HAP-1 (cell line): Measurements from ENCODE around the gene SPATA18.

Experiments used
- DNase-seq, 2 experiments: peaks; one replicate each; pipeline ENCODE4 v3.0.0-alpha.2; 2016 to 2020; ENCODE audit warnings: low spot score in 2 of 2
- H3K27me3 ChIP-seq: fragments of 250-450 bp; sonication (Bioruptor Pico); 2 replicates; pipeline ENCODE4 v1.5.1; 2020; ENCODE audit warnings: low read depth, mild to moderate bottlenecking, moderate library complexity
- H3K36me3 ChIP-seq: fragments of 250-450 bp; sonication (Bioruptor Pico); replicated peaks from 2 replicates; pipeline ENCODE4 v1.5.1; 2020; ENCODE audit warnings: mild to moderate bottlenecking
- H3K4me1 ChIP-seq: fragments of 250-450 bp; sonication (Bioruptor Pico); 2 replicates; pipeline ENCODE4 v1.5.1; 2020; ENCODE audit warnings: mild to moderate bottlenecking
- H3K4me3 ChIP-seq: fragments of 250-450 bp; sonication (Bioruptor Pico); 2 replicates; pipeline ENCODE4 v1.5.1; 2020; ENCODE audit warnings: mild to moderate bottlenecking, moderate library complexity
- H3K9me3 ChIP-seq: fragments of 250-450 bp; sonication (Bioruptor Pico); 2 replicates; pipeline ENCODE4 v1.5.1; 2020; ENCODE audit warnings: mild to moderate bottlenecking, moderate library complexity
- in situ Hi-C: fragments of 300-500 bp; cut with MboI; formaldehyde crosslinking; loops from 3 replicates; pipeline ENCODE4 v1.14.3; 2020; ENCODE audit warnings: low sequenced_read_pairs, inconsistent platforms, mixed read lengths

SPATA18 gene

GRCh38 chr4:52035190-52035589 lies 15.9 kb upstream of the SPATA18 start:
- Histone ChIP-seq H3K27me3 (no peaks in the 10 kb centered on the region), H3K4me3 (no peak overlapping the region)
- in situ Hi-C loops = no loop called here

GRCh38 chr4:52036886-52037530 lies 14.1 kb upstream of the SPATA18 start:
- no peak for DNase-seq
- in situ Hi-C loops = no loop called here
- H3K9me3 ChIP-seq = no peaks in the 10 kb centered on the region
- H3K36me3 ChIP-seq = no peaks in the 10 kb centered on the region
- H3K4me1 ChIP-seq = peaks cover 15% of the 10 kb centered on the region
- no peaks in the 10 kb centered on the region for H3K27me3 ChIP-seq
- H3K4me3 ChIP-seq = peak overlapping the region; percentile 64

More at GRCh38 chr4:52035190-52035589, 15.9 kb upstream of the SPATA18 start:
- no peaks in the 10 kb centered on the region for H3K36me3 ChIP-seq
- no peaks in the 10 kb centered on the region for H3K9me3 ChIP-seq
- H3K4me1 ChIP-seq = peaks cover 15% of the 10 kb centered on the region
- no peak for DNase-seq

GRCh38 chr4:52037689-52038102 lies 13.4 kb upstream of the SPATA18 start:
- Histone ChIP-seq H3K4me1 (peaks cover 15% of the 10 kb centered on the region), H3K9me3 (no peaks in the 10 kb centered on the region), H3K36me3 (no peaks in the 10 kb centered on the region), H3K27me3 (no peaks in the 10 kb centered on the region), H3K4me3 (peak overlapping the region; percentile 64)
- DNase-seq = peak; percentile 21 to 46
- in situ Hi-C loops = no loop called here

- H3K4me3 ChIP-seq = peak within 1 kb of the TSS; percentile 64
- no peaks in the 10 kb centered on the region for H3K36me3 ChIP-seq
- H3K27me3 ChIP-seq = no peaks in the 10 kb centered on the region
- peaks cover 15% of the 10 kb centered on the region for H3K4me1 ChIP-seq
- in situ Hi-C loops = no loop called here
- H3K9me3 ChIP-seq = no peaks in the 10 kb centered on the region
- peak; percentile 39 to 82 for DNase-seq
Measured at GRCh38 chr4:52038103-52038912, 12.8 kb upstream of the SPATA18 start, which contains the start of gene SGCB. SGCB (minus strand) TSS chr4:52038299; CDS start chr4:52038259, 40 bp downstream.

- in situ Hi-C loops = no loop called here
- no peaks in the 10 kb centered on the region for H3K27me3 ChIP-seq
- H3K4me3 ChIP-seq = no peak overlapping the region
- no peaks in the 10 kb centered on the region for H3K36me3 ChIP-seq
- 0 out of 2 replicates have a peak, but pooled peaks cover 2% of the 10 kb centered on the region for H3K9me3 ChIP-seq
- H3K4me1 ChIP-seq = peaks cover 12% of the 10 kb centered on the region
- no peak for DNase-seq
Measured at GRCh38 chr4:52045028-52045427, 6.1 kb upstream of the SPATA18 start.

- peaks cover 12% of the 10 kb centered on the region for H3K4me1 ChIP-seq
- no peak for DNase-seq
- no peak overlapping the region for H3K4me3 ChIP-seq
- H3K9me3 ChIP-seq = peaks cover 2% of the 10 kb centered on the region; the same call in 1 of the 2 replicates
- no peaks in the 10 kb centered on the region for H3K36me3 ChIP-seq
- in situ Hi-C loops = no loop called here
- no peaks in the 10 kb centered on the region for H3K27me3 ChIP-seq
Measured at GRCh38 chr4:52049266-52049665, 1.8 kb upstream of the SPATA18 start.

- H3K27me3 ChIP-seq = no peaks in the 10 kb centered on the region
- peaks cover 2% of the 10 kb centered on the region; the same call in 1 of the 2 replicates for H3K9me3 ChIP-seq
- peak in 1 of 2 experiments; percentile 24 for DNase-seq
- no peak overlapping the region for H3K4me3 ChIP-seq
- H3K4me1 ChIP-seq = peaks cover 12% of the 10 kb centered on the region
- H3K36me3 ChIP-seq = no peaks in the 10 kb centered on the region
- in situ Hi-C loops = no loop called here
Measured at GRCh38 chr4:52051615-52052474, 741 bp downstream of the SPATA18 start.

GRCh38 chr4:52052475-52052780 lies 1.3 kb downstream of the SPATA18 start:
- Histone ChIP-seq H3K4me3 (no peak overlapping the region), H3K36me3 (no peaks in the 10 kb centered on the region), H3K9me3 (peaks cover 2% of the 10 kb centered on the region; the same call in 1 of the 2 replicates), H3K27me3 (no peaks in the 10 kb centered on the region), H3K4me1 (peaks cover 12% of the 10 kb centered on the region)
- in situ Hi-C loops = no loop called here
- no peak for DNase-seq

GRCh38 chr4:52054254-52054653 lies 3.1 kb downstream of the SPATA18 start:
- H3K27me3 ChIP-seq = no peaks in the 10 kb centered on the region
- in situ Hi-C loops = no loop called here
- H3K9me3 ChIP-seq = no peaks in the 10 kb centered on the region; the same call in 1 of the 2 replicates
- no peak for DNase-seq
- no peaks in the 10 kb centered on the region for H3K36me3 ChIP-seq
- no peaks in the 10 kb centered on the region for H3K4me1 ChIP-seq
- no peak overlapping the region for H3K4me3 ChIP-seq

- no peaks in the 10 kb centered on the region for H3K36me3 ChIP-seq
- H3K4me3 ChIP-seq = no peak overlapping the region
- H3K9me3 ChIP-seq = no peaks in the 10 kb centered on the region
- H3K4me1 ChIP-seq = no peaks in the 10 kb centered on the region
- in situ Hi-C loops = no loop called here
- H3K27me3 ChIP-seq = no peaks in the 10 kb centered on the region
- DNase-seq = no peak
Measured at GRCh38 chr4:52057196-52057595, 6.1 kb downstream of the SPATA18 start.

GRCh38 chr4:52058275-52058674 lies 7.2 kb downstream of the SPATA18 start:
- H3K4me3 ChIP-seq = no peak overlapping the region
- DNase-seq = no peak
- no peaks in the 10 kb centered on the region for H3K4me1 ChIP-seq
- in situ Hi-C loops = no loop called here
- H3K27me3 ChIP-seq = no peaks in the 10 kb centered on the region
- no peaks in the 10 kb centered on the region for H3K9me3 ChIP-seq
- no peaks in the 10 kb centered on the region for H3K36me3 ChIP-seq

- no peaks in the 10 kb centered on the region for H3K9me3 ChIP-seq
- DNase-seq = no peak
- no peaks in the 10 kb centered on the region for H3K4me1 ChIP-seq
- H3K4me3 ChIP-seq = no peak overlapping the region
- no peaks in the 10 kb centered on the region for H3K36me3 ChIP-seq
- in situ Hi-C loops = no loop called here
- H3K27me3 ChIP-seq = no peaks in the 10 kb centered on the region
Measured at GRCh38 chr4:52059372-52059771, 8.3 kb downstream of the SPATA18 start.

GRCh38 chr4:52069571-52069970 lies 18.5 kb downstream of the SPATA18 start:
- no peaks in the 10 kb centered on the region for H3K4me1 ChIP-seq
- no peaks in the 10 kb centered on the region for H3K27me3 ChIP-seq
- no peaks in the 10 kb centered on the region for H3K36me3 ChIP-seq
- no peak for DNase-seq
- H3K4me3 ChIP-seq = no peak overlapping the region
- in situ Hi-C loops = no loop called here
- H3K9me3 ChIP-seq = no peaks in the 10 kb centered on the region
